GM12892 (cell line): Measurements from ENCODE around the gene PIBF1.

Experiments used
- POLR2A ChIP-seq: IDR thresholded peaks from 2 replicates; pipeline ENCODE4 v1.6.1; 2011; ENCODE audit warnings: low read depth, low read length, control low read depth
- POLR2AphosphoS5 ChIP-seq: IDR thresholded peaks from 2 replicates; pipeline ENCODE4 v1.6.1; 2011; ENCODE audit warnings: low read depth, low read length, control low read depth

DNA sequence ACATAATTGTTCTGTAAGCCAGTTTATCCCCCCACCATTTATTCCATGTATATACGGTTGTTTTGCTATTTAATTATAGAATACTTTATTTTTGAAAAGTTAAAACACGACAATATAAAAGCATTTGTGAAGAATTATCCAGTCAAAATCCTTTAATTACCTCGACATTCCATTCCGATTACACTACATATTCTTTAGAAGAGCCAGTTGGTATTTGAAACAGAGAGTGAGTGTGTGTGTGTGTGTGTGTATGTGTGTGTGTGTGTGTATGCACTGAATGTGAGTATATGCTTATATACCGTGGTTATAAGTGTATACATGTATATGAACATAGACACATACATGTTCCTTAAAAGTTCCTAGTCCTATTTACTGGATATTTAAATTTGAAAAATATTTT is 189.0 kb downstream of the PIBF1 start:
- TF ChIP-seq POLR2A (no peak), POLR2AphosphoS5 (no peak)
